Measurements from ENCODE around the gene KCNK1.

KCNK1 gene

GRCh38 chr1:233613252-233614172 is at the start of gene KCNK1:
Gene KCNK1 (plus strand): TSS chr1:233614106. CDS start chr1:233614172, 66 bp downstream.
- DNase-seq = peak in 1 of 2 experiments; percentile 13
- TF ChIP-seq POLR2A (IDR thresholded peaks at IDR 0.05; ENCODE audit: low read length) (no peak), GATA1 (IDR thresholded peaks at IDR 0.05; ENCODE audit: low read depth, low read length) (no peak)

DNA sequence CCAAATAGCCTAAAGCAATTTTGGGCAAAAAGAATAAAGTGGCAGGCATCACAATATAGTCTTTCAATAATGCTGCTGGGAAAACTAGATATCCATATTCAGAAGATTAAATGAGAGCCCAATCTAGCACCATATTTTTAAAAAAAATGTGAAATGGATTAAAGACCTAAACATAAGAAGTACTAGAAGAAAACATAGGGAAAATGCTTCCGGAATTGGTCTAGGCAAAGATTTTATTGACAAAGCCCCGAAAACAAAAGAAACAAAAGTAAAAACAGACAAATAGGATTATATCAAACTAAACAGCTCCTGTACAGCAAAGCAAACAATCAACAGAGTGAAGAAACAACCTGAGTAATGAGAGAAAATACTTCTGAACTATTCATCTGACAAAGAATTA is 48.6 kb upstream of the KCNK1 start:
- no peak for TF ChIP-seq GATA1 (IDR thresholded peaks at IDR 0.05; ENCODE audit: low read depth, low read length)
- no peak for TF ChIP-seq POLR2A (IDR thresholded peaks at IDR 0.05; ENCODE audit: low read length)
- DNase-seq = no peak

DNA sequence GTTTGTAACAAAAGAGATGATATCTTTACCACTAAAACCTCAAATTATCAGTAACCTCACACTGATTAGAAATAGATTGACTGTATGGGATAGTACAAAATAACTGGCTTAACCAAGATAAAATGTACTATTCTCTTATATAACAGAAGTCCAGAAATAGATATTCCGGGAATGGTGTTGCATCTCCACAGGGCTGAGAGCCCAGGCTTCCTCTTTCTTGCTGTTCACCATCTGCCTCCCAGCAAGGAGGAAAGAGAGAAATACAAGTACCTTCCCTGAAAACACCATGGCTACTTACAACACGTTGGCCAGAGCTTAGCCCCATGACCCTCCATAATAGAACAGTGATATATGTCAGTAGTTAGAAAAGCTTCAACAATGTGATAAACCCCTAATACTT is 47.0 kb upstream of the KCNK1 start:
- DNase-seq = no peak
- TF ChIP-seq POLR2A (IDR thresholded peaks at IDR 0.05; ENCODE audit: low read length) (no peak), GATA1 (IDR thresholded peaks at IDR 0.05; ENCODE audit: low read depth, low read length) (no peak)

DNA sequence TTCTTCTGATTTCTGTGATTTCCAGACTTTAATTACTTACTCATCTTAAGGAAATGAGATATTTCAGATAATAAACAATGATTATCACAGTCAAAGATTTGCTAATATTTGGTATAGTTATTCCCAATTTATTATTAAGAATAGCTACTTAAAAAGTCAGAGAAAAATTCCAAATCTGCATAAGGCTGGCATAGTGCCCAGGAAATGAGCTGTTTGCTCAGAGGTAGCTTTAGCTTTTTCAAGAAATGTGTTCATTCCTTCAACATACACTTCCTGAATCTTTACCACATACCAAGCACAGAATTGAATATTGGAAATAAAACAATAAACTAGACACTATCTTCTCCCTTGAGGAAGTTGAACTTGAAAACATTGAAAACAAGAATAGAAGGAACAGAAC is 44.3 kb upstream of the KCNK1 start:
- TF ChIP-seq GATA1 (IDR thresholded peaks at IDR 0.05; ENCODE audit: low read depth, low read length) = no peak
- TF ChIP-seq POLR2A (IDR thresholded peaks at IDR 0.05; ENCODE audit: low read length) = no peak
- no peak for DNase-seq

- DNase-seq = no peak
- no peak for TF ChIP-seq POLR2A (IDR thresholded peaks at IDR 0.05; ENCODE audit: low read length)
- no peak for TF ChIP-seq GATA1 (IDR thresholded peaks at IDR 0.05; ENCODE audit: low read depth, low read length)
Observed at GRCh38 chr1:233570216-233570615, 43.7 kb upstream of the KCNK1 start.

- no peak for TF ChIP-seq POLR2A (IDR thresholded peaks at IDR 0.05; ENCODE audit: low read length)
- TF ChIP-seq GATA1 (IDR thresholded peaks at IDR 0.05; ENCODE audit: low read depth, low read length) = no peak
- DNase-seq = no peak
Observed at GRCh38 chr1:233570706-233571105, 43.2 kb upstream of the KCNK1 start.

DNA sequence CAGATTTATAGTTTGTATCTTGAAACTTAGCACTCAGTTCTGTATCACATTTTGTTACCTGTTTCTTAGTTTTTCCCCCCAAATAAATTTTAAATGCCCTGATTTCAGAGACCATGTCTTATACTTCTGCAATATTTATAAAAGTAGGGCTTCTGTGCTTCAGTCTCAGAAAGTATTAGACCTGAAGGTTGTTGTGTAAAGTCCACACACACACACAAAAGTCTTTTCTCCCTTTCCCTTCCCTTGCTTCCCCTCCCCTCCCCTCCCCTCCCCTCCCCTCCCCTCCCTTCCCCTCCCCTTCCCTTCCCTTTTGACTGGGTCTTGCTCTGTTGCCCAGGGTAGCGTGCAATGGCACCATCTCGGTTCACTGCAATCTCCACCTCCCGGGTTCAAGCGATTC is 41.0 kb upstream of the KCNK1 start:
- TF ChIP-seq POLR2A (IDR thresholded peaks at IDR 0.05; ENCODE audit: low read length) (no peak), GATA1 (IDR thresholded peaks at IDR 0.05; ENCODE audit: low read depth, low read length) (no peak)

DNA sequence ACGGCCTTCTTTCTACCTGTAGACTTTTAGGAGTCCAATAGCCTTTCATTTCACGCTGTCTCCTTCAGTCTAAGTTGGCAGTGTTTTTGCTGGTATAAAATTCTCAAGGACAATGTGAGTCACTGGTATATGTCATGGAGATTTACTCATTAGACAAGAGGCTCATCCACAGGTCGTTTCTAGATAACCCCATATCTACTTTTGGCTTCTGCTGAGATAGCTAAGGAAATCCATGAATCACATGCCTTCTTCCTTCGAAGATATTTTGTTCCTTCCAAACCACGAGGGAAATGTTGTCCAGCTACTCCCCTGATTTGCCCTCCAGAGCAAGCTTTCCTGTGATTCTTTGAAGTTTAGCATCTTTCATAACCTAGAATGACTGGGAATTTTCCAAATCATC is 38.5 kb upstream of the KCNK1 start:
- TF ChIP-seq POLR2A (IDR thresholded peaks at IDR 0.05; ENCODE audit: low read length) (no peak), GATA1 (IDR thresholded peaks at IDR 0.05; ENCODE audit: low read depth, low read length) (no peak)
- DNase-seq = no peak

More for the DNA sequence above, 41.0 kb upstream of the KCNK1 start:
- DNase-seq = no peak

DNA sequence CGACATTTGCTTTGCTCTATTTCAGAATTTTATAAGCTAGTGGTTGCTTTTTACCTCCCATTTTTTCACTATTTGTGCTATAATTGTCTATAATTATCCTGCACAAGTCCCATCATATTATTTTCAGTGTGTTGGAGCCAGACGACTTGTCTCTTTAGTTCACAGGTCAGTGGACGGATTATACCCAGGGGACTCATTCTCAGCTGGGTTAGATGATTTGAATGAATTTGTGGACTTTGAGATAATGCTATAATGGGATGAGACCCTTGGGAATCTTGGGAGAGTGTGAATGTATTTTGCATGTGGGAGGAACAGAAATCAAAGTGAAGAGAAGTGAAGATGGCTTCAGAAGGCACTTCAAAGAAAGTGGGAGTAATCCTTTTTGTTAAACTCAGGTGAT is 31.5 kb upstream of the KCNK1 start:
- DNase-seq = no peak
- TF ChIP-seq POLR2A (IDR thresholded peaks at IDR 0.05; ENCODE audit: low read length) (no peak), GATA1 (IDR thresholded peaks at IDR 0.05; ENCODE audit: low read depth, low read length) (no peak)

DNA sequence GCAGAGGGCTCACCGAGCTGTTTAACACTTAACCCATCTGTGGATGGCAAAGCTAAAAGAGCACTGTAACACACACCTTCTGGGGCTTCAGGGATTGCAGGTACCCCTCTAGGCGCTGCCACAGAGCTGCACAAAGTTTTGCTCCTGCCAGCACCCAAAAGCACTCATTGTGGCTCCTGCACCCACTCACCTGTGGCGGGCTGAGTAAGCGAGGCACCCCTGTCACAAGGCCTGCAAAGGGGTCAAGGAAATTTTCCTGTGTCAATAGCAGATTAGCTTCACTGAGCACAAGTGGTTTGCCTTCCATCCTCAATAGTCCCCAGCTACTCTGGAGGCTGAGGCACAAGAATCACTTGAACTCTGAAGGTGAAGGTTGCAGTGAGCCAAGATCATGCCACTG is 29.5 kb upstream of the KCNK1 start:
- DNase-seq = no peak
- no peak for TF ChIP-seq POLR2A (IDR thresholded peaks at IDR 0.05; ENCODE audit: low read length)
- TF ChIP-seq GATA1 (IDR thresholded peaks at IDR 0.05; ENCODE audit: low read depth, low read length) = no peak

GRCh38 chr1:233584931-233585330 is 29.0 kb upstream of the KCNK1 start:
- no peak for DNase-seq
- TF ChIP-seq GATA1 (IDR thresholded peaks at IDR 0.05; ENCODE audit: low read depth, low read length) (no peak), POLR2A (IDR thresholded peaks at IDR 0.05; ENCODE audit: low read length) (no peak)

GRCh38 chr1:233586301-233586700 is 27.6 kb upstream of the KCNK1 start:
- no peak for DNase-seq
- no peak for TF ChIP-seq POLR2A (IDR thresholded peaks at IDR 0.05; ENCODE audit: low read length)
- no peak for TF ChIP-seq GATA1 (IDR thresholded peaks at IDR 0.05; ENCODE audit: low read depth, low read length)

DNA sequence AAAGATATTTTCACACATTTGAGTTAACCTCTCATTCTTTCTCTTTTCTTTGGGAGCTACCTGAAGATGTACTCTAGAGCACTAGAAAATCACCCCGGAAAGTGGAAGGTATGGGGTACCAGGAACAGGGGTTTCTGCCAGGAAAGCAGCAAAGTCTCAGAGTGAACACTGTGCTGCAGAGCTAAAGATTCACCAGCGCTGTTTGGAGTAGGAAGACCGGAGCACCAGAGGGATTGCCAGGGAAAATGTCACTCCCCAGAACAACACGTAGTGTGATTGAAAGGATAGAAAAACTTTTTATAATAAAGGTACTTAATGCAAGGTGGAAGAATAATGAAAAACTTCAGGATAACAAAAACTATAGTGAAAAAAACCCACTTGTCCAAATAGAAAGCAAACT is 26.7 kb upstream of the KCNK1 start:
- DNase-seq = no peak
- TF ChIP-seq GATA1 (IDR thresholded peaks at IDR 0.05; ENCODE audit: low read depth, low read length) (no peak), POLR2A (IDR thresholded peaks at IDR 0.05; ENCODE audit: low read length) (no peak)

DNA sequence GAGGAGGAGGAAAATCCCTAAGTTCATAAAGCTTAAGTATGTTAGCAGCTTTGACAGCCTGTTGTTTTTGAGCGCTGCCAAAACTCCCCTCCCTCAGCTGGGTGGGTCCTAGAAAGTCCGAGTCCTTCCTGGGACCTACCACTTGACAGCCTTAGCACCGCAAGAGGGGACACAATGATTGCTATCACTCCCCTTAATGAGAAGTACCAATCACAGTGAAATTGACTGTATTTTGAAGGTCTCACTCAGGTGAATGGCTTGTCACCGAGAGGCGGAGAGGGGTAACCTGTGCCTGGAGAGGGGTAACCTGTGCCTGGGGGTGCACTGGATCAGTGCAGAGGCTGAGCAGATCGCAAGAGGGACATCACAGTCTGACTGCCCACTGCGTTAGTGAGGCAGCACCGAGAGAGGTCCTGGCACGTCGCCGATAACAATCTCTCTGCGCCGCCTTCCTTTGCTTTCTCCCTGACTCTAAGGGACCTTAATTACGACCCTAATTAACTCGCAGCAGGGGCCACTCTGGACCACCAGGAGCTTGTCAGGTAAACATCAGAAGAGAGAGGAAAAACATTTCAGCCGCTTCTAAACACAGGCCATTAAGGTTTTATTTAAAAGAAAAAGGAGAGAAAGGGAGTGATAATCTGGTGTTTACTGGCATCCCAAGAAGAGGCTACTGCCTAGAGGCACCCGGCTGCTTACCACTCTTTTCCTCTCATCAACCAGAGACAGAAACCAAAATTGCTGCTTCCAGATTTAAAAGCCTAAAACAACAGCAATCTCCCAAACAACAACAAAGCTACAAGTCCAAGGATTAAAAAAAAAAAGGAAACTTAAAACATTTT is 25.7 kb upstream of the KCNK1 start:
- DNase-seq = no peak
- TF ChIP-seq POLR2A (IDR thresholded peaks at IDR 0.05; ENCODE audit: low read length) (no peak), GATA1 (IDR thresholded peaks at IDR 0.05; ENCODE audit: low read depth, low read length) (no peak)
